HEK293 (cell line): Measurements from ENCODE around the gene ARMH3.
A peak's percentile ranks its signal among the peaks of the same experiment; 100 is the strongest.

Experiments
- CTCF ChIA-PET: fragments of 350-600 bp; formaldehyde crosslinking; extraction: SDS; loops from one replicate; lab custom pipeline; 2021; ENCODE audit warnings: antibody characterized with exemption; lab: Yijun Ruan, JAX
- POLR2A ChIA-PET: fragments of 300-600 bp; formaldehyde crosslinking; extraction: SDS; loops from one replicate; lab custom pipeline; 2020; ENCODE audit warnings: antibody characterized with exemption, inconsistent platforms; lab: Yijun Ruan, JAX
- H3K27ac ChIP-seq: fragments of 200-500 bp; sonication (Bioruptor generic); 2 replicates; pipeline ENCODE4 v1.5.1; 2014; ENCODE audit warnings: low read depth, low read length, control low read depth, inconsistent platforms; ENCODE audit errors: extremely low read depth
- H3K36me3 ChIP-seq, 2 experiments: fragments of 200-500 bp in 1 of 2; sonication (Bioruptor generic) in 1 of 2; 1 replicate in 1 of 2; 2 replicates in 1 of 2; pipeline ENCODE4 v1.5.1; 2014 to 2017; ENCODE audit warnings: inconsistent platforms in 2 of 2, low read length in 2 of 2; ENCODE audit not compliant: control insufficient read depth in 2 of 2, insufficient read depth in 1 of 2
- H3K4me1 ChIP-seq: fragments of 200-500 bp; sonication (Bioruptor generic); 2 replicates; pipeline ENCODE4 v1.5.1; 2014; ENCODE audit warnings: mild to moderate bottlenecking, low read length, inconsistent platforms; ENCODE audit not compliant: control insufficient read depth, insufficient read depth
- H3K4me3 ChIP-seq: 2 replicates; pipeline ENCODE4 v1.5.1; 2011; ENCODE audit warnings: low read depth, mild to moderate bottlenecking, control low read depth, low read length, moderate library complexity
- H3K9me3 ChIP-seq: fragments of 200-500 bp; sonication (Bioruptor generic); 2 replicates; pipeline ENCODE4 v1.5.1; 2014; ENCODE audit warnings: low read depth, low read length, inconsistent platforms; ENCODE audit not compliant: control insufficient read depth, insufficient read depth
- CTCF ChIP-seq: fragments of 450-650 bp; formaldehyde crosslinking; IDR thresholded peaks from 2 replicates; pipeline ENCODE4 v1.5.1; 2016; ENCODE audit warnings: missing biosample characterization, missing genetic modification characterization
- GLIS1 ChIP-seq: fragments of 450-650 bp; formaldehyde crosslinking; IDR thresholded peaks from 2 replicates; pipeline ENCODE4 v1.5.1; 2016; ENCODE audit warnings: missing biosample characterization, missing genetic modification characterization
- GLIS2 ChIP-seq: fragments of 450-650 bp; formaldehyde crosslinking; IDR thresholded peaks from 2 replicates; pipeline ENCODE4 v1.5.1; 2016; ENCODE audit warnings: missing biosample characterization, missing genetic modification characterization
- HOXA7 ChIP-seq: sonication (generic); formaldehyde crosslinking; IDR thresholded peaks from 2 replicates; pipeline ENCODE4 v1.8.1; 2022; ENCODE audit warnings: missing genetic modification reagents, borderline replicate concordance
- KLF8 ChIP-seq: fragments of 450-650 bp; formaldehyde crosslinking; IDR thresholded peaks from 2 replicates; pipeline ENCODE4 v1.5.1; 2016; ENCODE audit warnings: missing biosample characterization, missing genetic modification characterization
- ZBTB17 ChIP-seq: fragments of 450-650 bp; formaldehyde crosslinking; IDR thresholded peaks from 2 replicates; pipeline ENCODE4 v1.5.1; 2016; ENCODE audit warnings: missing biosample characterization, missing genetic modification characterization
- ZBTB20 ChIP-seq: fragments of 450-650 bp; formaldehyde crosslinking; IDR thresholded peaks from 2 replicates; pipeline ENCODE4 v1.5.1; 2016; ENCODE audit warnings: missing biosample characterization, missing genetic modification characterization
- ZBTB21 ChIP-seq: fragments of 450-650 bp; formaldehyde crosslinking; IDR thresholded peaks from 2 replicates; pipeline ENCODE4 v1.5.1; 2017; ENCODE audit warnings: missing biosample characterization, missing genetic modification characterization
- ZBTB26 ChIP-seq: fragments of 450-650 bp; formaldehyde crosslinking; optimal IDR thresholded peaks from 2 replicates; pipeline ENCODE3; 2016; ENCODE audit warnings: missing biosample characterization, mild to moderate bottlenecking, missing genetic modification characterization
- ZBTB8A ChIP-seq: fragments of 450-650 bp; formaldehyde crosslinking; IDR thresholded peaks from 2 replicates; pipeline ENCODE4 v1.5.1; 2016; ENCODE audit warnings: missing biosample characterization, missing genetic modification characterization
- ZFP3 ChIP-seq: fragments of 450-650 bp; formaldehyde crosslinking; IDR thresholded peaks from 2 replicates; pipeline ENCODE4 v1.5.1; 2016; ENCODE audit warnings: low read depth, missing biosample characterization, missing genetic modification characterization
- ZNF132 ChIP-seq: fragments of 450-650 bp; formaldehyde crosslinking; IDR thresholded peaks from 2 replicates; pipeline ENCODE4 v1.5.1; 2017; ENCODE audit warnings: missing biosample characterization, missing genetic modification characterization, borderline replicate concordance
- ZNF140 ChIP-seq: fragments of 450-650 bp; formaldehyde crosslinking; IDR thresholded peaks from 2 replicates; pipeline ENCODE4 v1.5.1; 2016; ENCODE audit warnings: missing biosample characterization, missing genetic modification characterization
- ZNF274 ChIP-seq, 2 experiments: fragments of 200-500 bp in 1 of 2; fragments of 450-650 bp in 1 of 2; sonication (Bioruptor generic) in 1 of 2; formaldehyde crosslinking in 1 of 2; IDR thresholded peaks; 2 replicates each; pipeline versions ENCODE4 v1.5.1 to v1.6.1; 2014 to 2016; ENCODE audit warnings: borderline replicate concordance in 1 of 2, inconsistent platforms in 1 of 2, low read length in 1 of 2, missing biosample characterization in 1 of 2, missing genetic modification characterization in 1 of 2
- ZNF362 ChIP-seq: fragments of 450-650 bp; formaldehyde crosslinking; IDR thresholded peaks from 2 replicates; pipeline ENCODE4 v1.5.1; 2016; ENCODE audit warnings: missing biosample characterization, missing genetic modification characterization
- ZNF391 ChIP-seq: fragments of 450-650 bp; formaldehyde crosslinking; IDR thresholded peaks from 2 replicates; pipeline ENCODE4 v1.5.1; 2016; ENCODE audit warnings: low read depth, missing biosample characterization, missing genetic modification characterization, borderline replicate concordance
- ZNF394 ChIP-seq: fragments of 450-650 bp; formaldehyde crosslinking; IDR thresholded peaks from 2 replicates; pipeline ENCODE4 v1.5.1; 2016; ENCODE audit warnings: missing biosample characterization, missing genetic modification characterization, mild to moderate bottlenecking, moderate library complexity, borderline replicate concordance
- ZNF473 ChIP-seq: fragments of 450-650 bp; formaldehyde crosslinking; IDR thresholded peaks from 2 replicates; pipeline ENCODE4 v1.5.1; 2017; ENCODE audit warnings: missing biosample characterization, missing genetic modification characterization
- ZNF501 ChIP-seq: fragments of 450-650 bp; formaldehyde crosslinking; IDR thresholded peaks from 2 replicates; pipeline ENCODE4 v1.5.1; 2016; ENCODE audit warnings: missing biosample characterization, missing genetic modification characterization
- ZNF677 ChIP-seq: fragments of 450-650 bp; IDR thresholded peaks from 2 replicates; pipeline ENCODE4 v1.5.0; 2018; ENCODE audit warnings: missing biosample characterization, mild to moderate bottlenecking, missing genetic modification characterization, moderate library complexity
- ZNF692 ChIP-seq: fragments of 450-650 bp; formaldehyde crosslinking; IDR thresholded peaks from 2 replicates; pipeline ENCODE4 v1.5.1; 2016; ENCODE audit warnings: missing biosample characterization, missing genetic modification characterization
- ZNF76 ChIP-seq: fragments of 450-650 bp; formaldehyde crosslinking; IDR thresholded peaks from 2 replicates; pipeline ENCODE4; 2016; ENCODE audit warnings: low read depth, missing biosample characterization, missing genetic modification characterization, borderline replicate concordance
- ZSCAN30 ChIP-seq: fragments of 450-650 bp; IDR thresholded peaks from 2 replicates; pipeline ENCODE4 v1.5.1; 2018; ENCODE audit warnings: missing biosample characterization, mild to moderate bottlenecking, missing genetic modification characterization, moderate library complexity
- ZXDB ChIP-seq: fragments of 450-650 bp; formaldehyde crosslinking; IDR thresholded peaks from 2 replicates; pipeline ENCODE4 v1.5.1; 2016; ENCODE audit warnings: missing biosample characterization, missing genetic modification characterization
- TF ChIP-seq, protein P1 (sequence below): fragments of 450-650 bp; formaldehyde crosslinking; IDR thresholded peaks from 2 replicates; pipeline ENCODE4 v1.5.1; 2017; ENCODE audit warnings: missing biosample characterization, missing genetic modification characterization

Gene ARMH3

GRCh38 chr10:102066399-102067088 lies 10.6 kb upstream of the ARMH3 start (continued):
- TF ChIP-seq ZNF76 (tag by site-specific recombination) (no peak), ZNF274 (IDR thresholded peaks at IDR 0.05; ENCODE audit: low read length) (no peak), ZNF274 (tag by site-specific recombination; IDR thresholded peaks at IDR 0.05; ENCODE audit: borderline replicate concordance) (no peak), ZNF677 (tag by site-specific recombination) (no peak), ZFP3 (tag by site-specific recombination) (no peak), ZNF391 (tag by site-specific recombination) (no peak), ZBTB17 (peak; percentile 79), ZSCAN30 (tag by site-specific recombination) (no peak), KLF8 (tag by site-specific recombination) (no peak), ZNF394 (no peak), ZBTB8A (tag by site-specific recombination) (no peak), ZNF501 (tag by site-specific recombination) (no peak), ZNF132 (tag by site-specific recombination) (no peak)
- TF ChIP-seq, protein P1, sequence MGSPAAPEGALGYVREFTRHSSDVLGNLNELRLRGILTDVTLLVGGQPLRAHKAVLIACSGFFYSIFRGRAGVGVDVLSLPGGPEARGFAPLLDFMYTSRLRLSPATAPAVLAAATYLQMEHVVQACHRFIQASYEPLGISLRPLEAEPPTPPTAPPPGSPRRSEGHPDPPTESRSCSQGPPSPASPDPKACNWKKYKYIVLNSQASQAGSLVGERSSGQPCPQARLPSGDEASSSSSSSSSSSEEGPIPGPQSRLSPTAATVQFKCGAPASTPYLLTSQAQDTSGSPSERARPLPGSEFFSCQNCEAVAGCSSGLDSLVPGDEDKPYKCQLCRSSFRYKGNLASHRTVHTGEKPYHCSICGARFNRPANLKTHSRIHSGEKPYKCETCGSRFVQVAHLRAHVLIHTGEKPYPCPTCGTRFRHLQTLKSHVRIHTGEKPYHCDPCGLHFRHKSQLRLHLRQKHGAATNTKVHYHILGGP (tag by site-specific recombination), result no peak

- ChIA-PET POLR2A (interaction anchor here (0.6 to 2.6 kb wide), 3 partner anchors 10 to 49 kb away, joined by 3 to 14 read pairs (median 8); partner anchors contain the start of gene ARMH3), CTCF (interaction anchor here (0.6 to 2.1 kb wide), 4 partner anchors 28 to 230 kb away, joined by 3 to 9 read pairs (median 3); no protein-coding TSS in a partner anchor)
- H3K27ac ChIP-seq, result peak overlapping the region; percentile 94
- peaks cover 8% of the 10 kb centered on the region for H3K4me1 ChIP-seq
- no peaks in the 10 kb centered on the region for H3K9me3 ChIP-seq
- peak overlapping the region; percentile 76 for H3K4me3 ChIP-seq
- peaks cover 0 to 21% of the 10 kb centered on the region in 2 experiments; a peak in 2 of 3 replicates for H3K36me3 ChIP-seq
- TF ChIP-seq GLIS1 (tag by site-specific recombination) (peak; percentile 31; the same call in 1 of the 2 replicates), ZBTB20 (tag by site-specific recombination) (0 out of 2 replicates have a peak, but pooled peaks have one; percentile 19), ZNF692 (peak; percentile 25; the same call in 1 of the 2 replicates), GLIS2 (tag by site-specific recombination) (peak; percentile 51), ZNF473 (no peak), ZBTB21 (no peak), ZBTB8A (tag by site-specific recombination) (peak; percentile 49; the same call in 1 of the 2 replicates), ZXDB (no peak), ZBTB26 (tag by site-specific recombination) (peak; percentile 5), HOXA7 (CRISPR knock-in tag) (no peak), ZNF362 (tag by site-specific recombination) (no peak), ZNF140 (tag by site-specific recombination) (no peak), ZSCAN30 (tag by site-specific recombination) (0 out of 2 replicates have a peak, but pooled peaks have one; percentile 8), CTCF (peak; percentile 54; the same call in 1 of the 2 replicates)
Observed at GRCh38 chr10:102065561-102066398, 9.8 kb upstream of the ARMH3 start.
